MM.1S (cell line): ENCODE data around the gene PRR13.
"Not testable (repeated sequence)": the region's sequence is repeated elsewhere in the genome, so short reads cannot be mapped to it uniquely, and the experiment has no call there.

ENCODE experiments used
- DNase-seq: peaks from one replicate; pipeline ENCODE4 v3.0.0-alpha.2; 2015
- H2AFZ ChIP-seq: fragments of 300-600 bp; sonication (generic); 2 replicates; pipeline ENCODE4 v1.6.0; 2016; ENCODE audit warnings: antibody characterized with exemption, low read length
- H3F3A ChIP-seq: fragments of 300-600 bp; sonication (generic); 2 replicates; pipeline ENCODE4 v1.6.1; 2016; ENCODE audit warnings: mild to moderate bottlenecking, antibody characterized with exemption, low read length, moderate library complexity, mixed read lengths; ENCODE audit not compliant: insufficient read depth
- H3K27ac ChIP-seq: fragments of 300-600 bp; sonication (generic); 2 replicates; pipeline ENCODE4 v1.5.1; 2016; ENCODE audit warnings: mild to moderate bottlenecking, low read length
- H3K27me3 ChIP-seq: fragments of 300-600 bp; sonication (generic); replicated peaks from 2 replicates; pipeline ENCODE4 v1.6.0; 2016; ENCODE audit warnings: low read length; ENCODE audit not compliant: insufficient read depth
- H3K36me3 ChIP-seq: fragments of 300-600 bp; sonication (generic); replicated peaks from 2 replicates; pipeline ENCODE4 v1.6.1; 2016; ENCODE audit warnings: mild to moderate bottlenecking, low read length, mixed read lengths; ENCODE audit not compliant: insufficient read depth
- H3K4me1 ChIP-seq: fragments of 300-600 bp; sonication (generic); 2 replicates; pipeline ENCODE4 v1.6.1; 2016; ENCODE audit warnings: low read length, mixed read lengths
- H3K4me2 ChIP-seq: fragments of 300-600 bp; sonication (generic); 2 replicates; pipeline ENCODE4 v1.6.0; 2016; ENCODE audit warnings: low read depth, low read length
- H3K4me3 ChIP-seq: fragments of 300-600 bp; sonication (generic); 2 replicates; pipeline ENCODE4 v1.5.1; 2016; ENCODE audit warnings: low read length, mixed read lengths
- H3K79me2 ChIP-seq: fragments of 300-600 bp; sonication (generic); 2 replicates; pipeline ENCODE4 v1.6.1; 2016; ENCODE audit warnings: mixed run types, low read length, mixed read lengths
- H3K9ac ChIP-seq: fragments of 300-600 bp; sonication (generic); 2 replicates; pipeline ENCODE4 v1.6.1; 2016; ENCODE audit warnings: low read length, mixed read lengths
- H3K9me2 ChIP-seq: fragments of 300-600 bp; sonication (generic); replicated peaks from 2 replicates; pipeline ENCODE4 v1.6.1; 2016; ENCODE audit warnings: mild to moderate bottlenecking, low read length, mixed read lengths; ENCODE audit not compliant: insufficient read depth
- H3K9me3 ChIP-seq: fragments of 300-600 bp; sonication (generic); replicated peaks from 2 replicates; pipeline ENCODE4 v1.6.1; 2016; ENCODE audit warnings: mild to moderate bottlenecking, low read length, mixed read lengths; ENCODE audit not compliant: insufficient read depth
- H4K20me1 ChIP-seq: fragments of 300-600 bp; sonication (generic); 2 replicates; pipeline ENCODE4 v1.6.1; 2016; ENCODE audit warnings: mild to moderate bottlenecking, low read length, moderate library complexity, mixed read lengths; ENCODE audit not compliant: insufficient read depth
- EZH2 ChIP-seq: fragments of 300-600 bp; sonication (generic); optimal IDR thresholded peaks from 2 replicates; pipeline ENCODE3; 2017; ENCODE audit warnings: low read depth, mild to moderate bottlenecking, antibody characterized with exemption, low read length, mixed read lengths
- EZH2phosphoT487 ChIP-seq: fragments of 300-600 bp; sonication (generic); IDR thresholded peaks from 2 replicates; pipeline ENCODE4 v1.6.1; 2018; ENCODE audit warnings: antibody characterized with exemption, low read length
- TF ChIP-seq, protein P1 (sequence below): fragments of 300-600 bp; sonication (generic); IDR thresholded peaks from 2 replicates; pipeline ENCODE4 v1.5.1; 2016; ENCODE audit warnings: antibody characterized with exemption, low read length, mixed read lengths

The PRR13 gene

GRCh38 chr12:53419756-53420155 is 21.8 kb upstream of the PRR13 start:
- TF ChIP-seq, protein P1, sequence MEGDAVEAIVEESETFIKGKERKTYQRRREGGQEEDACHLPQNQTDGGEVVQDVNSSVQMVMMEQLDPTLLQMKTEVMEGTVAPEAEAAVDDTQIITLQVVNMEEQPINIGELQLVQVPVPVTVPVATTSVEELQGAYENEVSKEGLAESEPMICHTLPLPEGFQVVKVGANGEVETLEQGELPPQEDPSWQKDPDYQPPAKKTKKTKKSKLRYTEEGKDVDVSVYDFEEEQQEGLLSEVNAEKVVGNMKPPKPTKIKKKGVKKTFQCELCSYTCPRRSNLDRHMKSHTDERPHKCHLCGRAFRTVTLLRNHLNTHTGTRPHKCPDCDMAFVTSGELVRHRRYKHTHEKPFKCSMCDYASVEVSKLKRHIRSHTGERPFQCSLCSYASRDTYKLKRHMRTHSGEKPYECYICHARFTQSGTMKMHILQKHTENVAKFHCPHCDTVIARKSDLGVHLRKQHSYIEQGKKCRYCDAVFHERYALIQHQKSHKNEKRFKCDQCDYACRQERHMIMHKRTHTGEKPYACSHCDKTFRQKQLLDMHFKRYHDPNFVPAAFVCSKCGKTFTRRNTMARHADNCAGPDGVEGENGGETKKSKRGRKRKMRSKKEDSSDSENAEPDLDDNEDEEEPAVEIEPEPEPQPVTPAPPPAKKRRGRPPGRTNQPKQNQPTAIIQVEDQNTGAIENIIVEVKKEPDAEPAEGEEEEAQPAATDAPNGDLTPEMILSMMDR, result no peak
- no peak for TF ChIP-seq EZH2phosphoT487
- no peak for TF ChIP-seq EZH2

GRCh38 chr12:53422247-53422646 is 19.3 kb upstream of the PRR13 start:
- H3K27me3 ChIP-seq, H3K9ac ChIP-seq, H3K4me3 ChIP-seq, H3F3A ChIP-seq, H4K20me1 ChIP-seq, H3K9me3 ChIP-seq, H3K9me2 ChIP-seq, H3K27ac ChIP-seq, H3K4me2 ChIP-seq, DNase-seq, H3K79me2 ChIP-seq, H3K4me1 ChIP-seq, H2AFZ ChIP-seq, H3K36me3 ChIP-seq: not testable (repeated sequence)

More at GRCh38 chr12:53419756-53420155, 21.8 kb upstream of the PRR13 start:
- Histone ChIP-seq H3K79me2 (no peaks in the 10 kb centered on the region), H3K27me3 (no peaks in the 10 kb centered on the region), H3K9ac (no peak overlapping the region), H3K4me2 (no peak overlapping the region), H3F3A (no peaks in the 10 kb centered on the region), H3K36me3 (no peaks in the 10 kb centered on the region), H3K4me3 (no peak overlapping the region), H3K4me1 (peaks cover 4% of the 10 kb centered on the region; the same call in 1 of the 2 replicates), H2AFZ (no peak overlapping the region), H3K9me3 (no peaks in the 10 kb centered on the region), H4K20me1 (no peaks in the 10 kb centered on the region), H3K27ac (no peak overlapping the region), H3K9me2 (no peaks in the 10 kb centered on the region)
- no peak for DNase-seq

- TF ChIP-seq, protein P1, result no peak
- TF ChIP-seq EZH2phosphoT487 (no peak), EZH2 (no peak)
- H3K27me3 ChIP-seq, result no peaks in the 10 kb centered on the region
- no peaks in the 10 kb centered on the region for H3K9me3 ChIP-seq
- no peak within 1 kb of the TSS for H2AFZ ChIP-seq
- no peak within 1 kb of the TSS for H3K9ac ChIP-seq
- H3K4me1 ChIP-seq, result peaks cover 14% of the 10 kb centered on the region
- H3K4me2 ChIP-seq, result no peak within 1 kb of the TSS
- H3K27ac ChIP-seq, result no peak within 1 kb of the TSS
- no peaks in the 10 kb centered on the region for H3K79me2 ChIP-seq
- H3K4me3 ChIP-seq, result no peak within 1 kb of the TSS
- H4K20me1 ChIP-seq, result no peaks in the 10 kb centered on the region
- no peaks in the 10 kb centered on the region for H3K9me2 ChIP-seq
- DNase-seq, result no peak
- H3K36me3 ChIP-seq, result no peaks in the 10 kb centered on the region
- H3F3A ChIP-seq, result no peaks in the 10 kb centered on the region
Observed at GRCh38 chr12:53423597-53423996, 17.9 kb upstream of the PRR13 start, which contains the start of gene AMHR2. Gene AMHR2 (plus strand): TSS chr12:53423855. CDS start chr12:53423935, 80 bp downstream.

GRCh38 chr12:53424626-53425514 is 16.7 kb upstream of the PRR13 start:
- H3K4me2 ChIP-seq, result no peak overlapping the region
- no peak for DNase-seq

More at GRCh38 chr12:53424626-53425514, 16.7 kb upstream of the PRR13 start:
- Histone ChIP-seq H3K79me2 (no peaks in the 10 kb centered on the region), H4K20me1 (no peaks in the 10 kb centered on the region), H3K4me1 (peaks cover 14% of the 10 kb centered on the region), H3K9ac (no peak overlapping the region), H3K27ac (no peak overlapping the region), H3K9me2 (no peaks in the 10 kb centered on the region), H3K9me3 (no peaks in the 10 kb centered on the region), H2AFZ (no peak overlapping the region), H3F3A (no peaks in the 10 kb centered on the region), H3K36me3 (no peaks in the 10 kb centered on the region), H3K4me3 (no peak overlapping the region), H3K27me3 (no peaks in the 10 kb centered on the region)
- no peak for TF ChIP-seq EZH2
- TF ChIP-seq, protein P1, result no peak
